Measurements from ENCODE around the gene RGS16.
"Not testable (repeated sequence)": the region's sequence is repeated elsewhere in the genome, so short reads cannot be mapped to it uniquely, and the experiment has no call there.

RGS16 gene, protein sequence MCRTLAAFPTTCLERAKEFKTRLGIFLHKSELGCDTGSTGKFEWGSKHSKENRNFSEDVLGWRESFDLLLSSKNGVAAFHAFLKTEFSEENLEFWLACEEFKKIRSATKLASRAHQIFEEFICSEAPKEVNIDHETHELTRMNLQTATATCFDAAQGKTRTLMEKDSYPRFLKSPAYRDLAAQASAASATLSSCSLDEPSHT

DNA sequence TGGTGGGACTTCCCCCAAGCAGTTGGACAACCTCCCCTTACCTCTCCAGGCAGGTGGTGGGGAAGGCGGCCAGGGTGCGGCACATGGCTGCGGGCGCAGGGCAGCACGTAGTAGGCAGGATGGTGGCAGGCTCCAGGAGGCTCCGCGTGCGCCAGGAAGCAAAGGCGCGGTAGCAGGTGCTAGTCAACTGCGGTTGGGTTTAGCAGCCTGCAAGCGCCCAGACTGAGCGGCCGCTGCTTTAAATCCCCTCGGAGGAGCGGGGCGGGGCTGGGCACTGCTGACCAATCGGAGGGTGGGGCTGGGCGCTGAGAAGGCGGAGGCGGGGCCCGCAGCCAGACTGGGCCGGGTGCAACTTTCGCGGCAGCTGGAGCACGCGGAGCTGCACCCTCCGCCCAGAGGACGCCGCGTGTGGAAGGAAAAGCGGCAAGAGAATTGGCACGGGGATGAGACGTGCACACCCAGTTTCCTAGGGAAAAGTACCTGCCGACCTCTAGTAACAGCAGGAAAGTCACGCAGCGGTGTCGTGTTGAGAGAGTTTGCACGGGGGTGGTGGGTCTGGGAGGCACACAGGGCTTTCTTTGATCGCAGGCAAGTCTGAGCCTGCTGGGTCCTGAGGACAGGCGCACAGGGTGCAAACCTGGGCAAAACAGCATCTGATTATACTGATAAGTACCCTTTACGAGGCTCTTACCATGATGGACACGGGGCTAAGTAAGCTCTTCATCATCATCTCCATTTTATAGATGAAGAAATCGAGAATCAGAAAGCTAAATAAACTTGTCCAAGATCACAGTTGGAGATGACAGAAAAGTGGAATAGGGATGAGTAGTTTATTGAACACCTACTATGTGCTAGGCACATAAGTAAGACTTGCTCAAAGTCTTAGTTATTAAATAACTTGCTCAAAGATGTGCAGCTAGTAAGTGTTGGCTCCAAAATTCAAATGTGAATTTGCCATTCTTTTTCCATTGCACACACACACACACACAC lies at the start of gene RGS16:
RGS16 (minus strand) TSS at position 215 of the 990 bp plus-strand sequence; CDS start at position 85, 130 bp downstream.
- DNase-seq (ENCODE audit: extremely low spot score, insufficient read length, low read depth) (peak; percentile 96), FAIRE-seq (peak; percentile 84)

DNA sequence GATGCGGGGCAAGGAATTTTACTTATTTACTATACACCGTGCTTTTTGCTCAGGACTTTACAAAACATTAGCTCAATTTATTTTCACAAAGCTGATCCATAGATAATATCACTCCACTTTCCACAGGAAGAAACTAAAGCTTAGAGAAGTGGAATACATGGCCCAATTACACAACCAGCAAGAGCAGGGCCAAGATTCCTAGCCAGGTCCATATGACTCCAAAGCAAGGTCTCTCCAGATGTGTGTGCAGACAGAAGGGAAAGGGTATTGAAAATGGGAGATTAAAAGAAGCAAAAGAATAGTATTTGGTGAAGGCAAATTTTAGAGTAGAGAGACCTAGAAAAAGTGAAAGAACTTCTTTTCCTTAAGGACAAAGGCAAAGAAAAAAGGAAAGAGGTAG lies 49.8 kb upstream of the RGS16 start:
- no peak for FAIRE-seq
- DNase-seq (ENCODE audit: extremely low spot score, insufficient read length, low read depth): no peak

DNA sequence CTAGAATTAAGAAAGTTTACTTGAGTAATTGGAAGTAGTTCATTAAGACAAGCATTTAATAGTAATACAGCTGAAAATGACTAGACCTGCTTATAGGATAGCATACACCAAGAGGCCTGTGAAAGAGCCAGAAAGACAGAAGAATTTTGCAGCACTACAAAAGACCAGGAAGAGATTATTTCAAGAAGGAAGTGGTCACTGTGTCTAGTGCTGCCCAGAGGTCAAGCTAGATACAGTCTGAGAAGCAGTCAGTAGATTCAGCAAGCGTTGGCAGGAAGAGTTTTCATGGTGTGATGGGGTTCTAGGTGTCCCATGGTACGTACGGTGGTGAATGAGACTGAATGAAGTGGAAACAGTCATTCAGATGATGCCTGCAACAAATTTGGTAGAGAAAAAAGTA lies 48.7 kb upstream of the RGS16 start:
- peak; percentile 64 for FAIRE-seq

DNA sequence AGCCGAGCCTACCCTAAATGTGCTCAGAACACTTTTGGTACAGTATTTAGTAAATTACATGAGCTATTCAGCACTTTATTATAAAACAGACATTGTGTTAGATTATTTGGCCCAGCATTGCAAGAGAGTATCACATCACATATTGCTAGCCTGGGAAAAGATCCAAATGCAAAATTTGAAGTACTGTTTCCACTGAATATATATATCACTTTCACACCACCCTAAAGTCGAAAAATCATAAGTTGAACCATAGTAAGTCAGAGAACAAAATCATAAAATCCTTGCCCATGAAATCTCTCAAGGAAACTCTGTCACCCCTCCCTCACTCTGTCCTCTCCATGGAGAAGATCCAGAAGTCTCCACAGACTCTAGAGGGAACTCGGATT lies 47.1 kb upstream of the RGS16 start:
- no peak for DNase-seq (ENCODE audit: extremely low spot score, insufficient read length, low read depth)
- FAIRE-seq: no peak

More for the DNA sequence above, 48.7 kb upstream of the RGS16 start:
- no peak for DNase-seq (ENCODE audit: extremely low spot score, insufficient read length, low read depth)

DNA sequence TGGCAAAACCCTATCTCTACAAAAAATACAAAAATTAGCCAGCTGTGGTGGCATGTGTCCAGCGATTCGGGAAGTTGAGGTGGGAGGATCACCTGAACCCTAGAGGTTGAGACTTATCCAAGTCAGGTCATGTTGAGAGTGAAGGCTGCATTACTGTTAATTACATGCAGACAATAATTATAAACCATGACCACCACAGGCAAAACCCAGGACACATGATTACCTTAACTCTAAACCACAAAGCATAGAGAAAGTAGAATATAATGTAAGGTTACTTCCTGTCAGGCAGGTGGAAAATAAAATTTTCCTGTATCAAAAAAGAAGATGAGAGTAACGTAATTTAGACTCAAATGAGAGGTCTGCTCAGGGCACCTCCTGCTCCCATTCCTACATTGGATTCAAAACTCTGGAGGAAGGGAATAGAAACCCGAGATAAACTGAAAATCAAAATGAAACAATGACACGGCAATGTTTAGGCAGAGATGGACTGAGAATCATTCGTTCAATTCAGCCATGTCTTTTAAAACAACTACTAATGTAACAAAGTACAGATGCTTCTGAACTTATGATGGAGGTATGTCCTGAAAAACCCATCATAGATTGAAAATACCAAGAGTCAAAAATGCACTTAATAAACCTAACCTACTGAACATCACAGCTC lies 46.6 kb upstream of the RGS16 start:
- no peak for FAIRE-seq
- no peak for DNase-seq (ENCODE audit: extremely low spot score, insufficient read length, low read depth)

DNA sequence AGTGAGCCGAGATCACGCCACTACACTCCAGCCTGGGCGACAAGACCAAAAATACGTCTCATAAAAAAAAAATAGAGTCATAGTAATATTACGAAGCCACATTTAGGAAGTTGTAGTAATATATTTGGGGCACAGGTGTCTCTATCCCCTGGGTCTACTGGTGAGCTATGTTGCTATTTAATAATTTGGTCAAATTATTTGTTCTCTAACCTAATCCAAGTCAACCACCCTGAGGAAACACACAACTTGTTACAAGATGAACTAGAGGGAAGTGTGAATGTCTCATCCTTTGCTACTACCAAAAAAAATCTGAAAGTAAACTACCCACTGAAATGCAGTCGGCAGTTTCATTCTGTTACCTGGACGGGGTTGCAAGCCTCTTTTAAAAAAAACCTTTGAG lies 44.9 kb upstream of the RGS16 start:
- DNase-seq (ENCODE audit: extremely low spot score, insufficient read length, low read depth) (no peak), FAIRE-seq (peak; percentile 81)

GRCh38 chr1:182646739-182647138 lies 42.5 kb upstream of the RGS16 start:
- FAIRE-seq (no peak), DNase-seq (ENCODE audit: extremely low spot score, insufficient read length, low read depth) (no peak)

DNA sequence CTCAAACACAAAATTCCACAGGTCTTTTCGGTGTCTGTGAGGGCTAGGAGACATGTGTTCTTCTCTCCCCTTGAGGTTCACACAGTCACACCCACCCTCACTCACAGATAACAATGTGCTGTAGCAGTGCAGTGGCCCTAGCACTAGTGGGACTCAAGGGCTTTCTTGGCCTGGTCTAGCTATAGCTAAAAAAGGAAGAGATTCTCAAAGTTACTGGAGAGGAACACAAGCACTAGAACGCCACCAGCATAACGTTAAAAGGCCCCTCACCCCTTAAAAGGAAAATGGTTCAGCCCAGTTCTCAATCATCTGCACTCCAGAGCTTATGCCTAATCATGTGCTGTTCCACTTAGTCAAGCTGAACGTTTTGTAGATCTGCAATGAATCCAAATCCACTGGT lies 40.7 kb upstream of the RGS16 start:
- FAIRE-seq: peak; percentile 58
- DNase-seq (ENCODE audit: extremely low spot score, insufficient read length, low read depth): no peak

GRCh38 chr1:182643699-182644098 lies 39.5 kb upstream of the RGS16 start:
- no peak for FAIRE-seq
- no peak for DNase-seq (ENCODE audit: extremely low spot score, insufficient read length, low read depth)

DNA sequence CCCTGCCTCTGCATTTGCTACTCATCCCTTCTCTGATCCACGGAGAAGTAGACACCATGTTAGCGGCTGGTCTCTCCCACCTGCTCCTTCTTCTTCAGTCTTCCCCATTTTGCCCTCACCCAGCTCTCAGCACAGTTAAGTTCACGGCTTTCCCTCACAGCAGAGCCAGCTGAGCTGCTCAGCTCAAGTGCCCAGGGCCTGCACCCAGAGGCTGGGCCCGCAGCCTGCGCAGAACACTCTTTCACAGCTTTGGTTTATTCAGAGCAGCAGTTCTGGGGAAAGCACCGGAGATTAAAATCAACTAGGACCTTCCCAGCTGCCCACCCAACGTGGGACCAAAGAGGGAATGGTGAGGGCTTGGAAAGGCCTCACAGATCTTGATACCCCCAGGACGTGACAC lies 38.3 kb upstream of the RGS16 start:
- FAIRE-seq (no peak), DNase-seq (ENCODE audit: extremely low spot score, insufficient read length, low read depth) (no peak)

DNA sequence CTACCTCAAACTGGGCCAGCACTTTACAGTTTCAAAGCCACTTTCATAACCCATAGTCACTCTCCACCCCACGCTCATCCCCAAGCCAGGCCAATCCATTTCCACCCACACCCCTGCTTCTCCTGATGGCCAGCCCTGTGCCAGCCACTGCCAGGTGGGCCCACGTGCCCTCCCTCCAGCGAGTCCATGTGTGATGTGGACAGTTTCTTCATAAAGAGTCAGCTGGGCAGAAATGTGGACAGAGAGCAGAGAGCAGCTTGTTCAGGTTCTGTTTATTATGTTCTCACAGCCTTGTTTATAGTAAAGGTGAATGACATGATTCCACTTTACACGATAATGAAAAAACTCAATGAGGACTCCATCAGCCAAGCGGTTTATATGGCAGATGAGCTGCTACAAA lies 37.4 kb upstream of the RGS16 start:
- FAIRE-seq: no peak
- DNase-seq (ENCODE audit: extremely low spot score, insufficient read length, low read depth): no peak

DNA sequence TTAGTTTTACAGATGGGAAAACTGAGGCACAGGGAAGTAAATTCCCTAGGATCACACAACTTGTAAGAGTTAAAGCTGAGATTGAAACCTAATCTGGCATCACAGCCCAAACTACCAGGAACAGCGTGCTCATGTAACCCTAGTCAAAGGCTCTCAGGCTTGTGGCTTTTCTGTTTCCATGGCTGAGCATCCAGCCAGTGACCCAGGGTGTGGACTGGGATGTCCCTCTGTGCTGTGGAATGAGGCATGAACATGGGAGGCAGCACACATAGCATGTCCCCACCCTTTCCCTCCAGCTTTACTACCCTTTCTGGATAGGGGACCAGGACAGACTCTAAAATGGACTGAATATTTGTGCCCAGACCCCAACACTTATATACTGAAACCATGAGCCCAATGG lies 35.1 kb upstream of the RGS16 start:
- no peak for DNase-seq (ENCODE audit: extremely low spot score, insufficient read length, low read depth)
- FAIRE-seq: no peak

GRCh38 chr1:182637769-182638168 lies 33.6 kb upstream of the RGS16 start:
- FAIRE-seq (no peak), DNase-seq (ENCODE audit: extremely low spot score, insufficient read length, low read depth) (no peak)

DNA sequence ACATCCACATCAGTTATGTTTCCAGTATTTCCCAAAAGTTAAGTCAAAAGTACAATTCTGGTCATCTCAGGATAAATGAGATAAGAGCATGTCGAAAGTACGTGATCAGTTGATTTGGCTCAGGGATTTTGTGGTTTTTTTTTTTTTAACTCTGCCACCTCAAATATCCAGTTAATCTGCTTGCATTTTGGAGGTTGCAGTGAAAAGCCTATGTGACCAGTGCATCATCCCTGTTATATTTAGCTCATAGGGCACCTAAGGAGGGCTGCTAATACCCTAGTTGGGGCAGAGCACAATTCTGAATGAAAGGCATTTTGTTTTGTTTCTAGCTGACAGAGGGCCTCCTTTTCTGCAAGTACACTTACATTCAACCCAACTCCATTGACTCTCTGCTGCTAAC lies 31.7 kb upstream of the RGS16 start:
- no peak for FAIRE-seq

DNA sequence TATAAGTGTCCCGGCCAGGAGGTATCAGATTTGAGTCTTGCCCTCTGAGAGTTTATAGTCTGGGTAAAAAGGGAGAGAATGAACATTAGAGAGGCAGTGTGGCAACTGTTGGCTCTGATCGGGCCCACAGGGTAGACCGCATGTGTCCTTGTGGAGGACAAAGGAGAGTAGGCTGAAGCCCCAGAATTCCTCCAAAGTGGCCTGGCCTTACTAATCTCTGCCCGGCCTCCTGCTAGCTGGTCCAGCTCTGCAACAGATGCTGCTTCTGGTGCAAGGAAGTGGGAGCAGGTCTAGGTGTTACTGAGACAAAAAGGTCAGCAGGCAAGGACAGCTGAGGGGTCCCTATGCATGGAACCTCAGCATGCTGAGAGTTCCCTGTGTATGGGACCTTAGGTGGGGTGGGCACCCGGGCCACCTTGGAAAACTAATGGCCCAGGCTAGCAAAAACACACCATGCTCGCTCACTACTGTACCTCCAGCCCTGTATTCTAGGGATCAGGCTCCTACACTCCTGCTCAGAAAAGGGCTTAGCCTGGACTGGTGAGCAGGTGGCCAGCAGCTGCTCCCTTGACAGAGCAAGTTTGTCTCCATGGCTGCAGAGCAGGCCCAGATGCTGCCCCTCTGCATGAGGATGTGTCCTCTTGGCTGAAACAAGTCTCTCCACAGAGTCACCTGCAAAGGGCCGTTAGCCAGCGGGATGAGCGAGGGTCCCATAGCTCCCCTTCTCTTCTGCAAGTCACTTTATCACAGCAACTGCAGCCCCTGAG lies 30.3 kb upstream of the RGS16 start:
- FAIRE-seq: no peak
- no peak for DNase-seq (ENCODE audit: extremely low spot score, insufficient read length, low read depth)

More for the DNA sequence above, 31.7 kb upstream of the RGS16 start:
- DNase-seq (ENCODE audit: extremely low spot score, insufficient read length, low read depth): no peak

GRCh38 chr1:182633657-182634281 lies 29.6 kb upstream of the RGS16 start:
- no peak for DNase-seq (ENCODE audit: extremely low spot score, insufficient read length, low read depth)
- FAIRE-seq: no peak

DNA sequence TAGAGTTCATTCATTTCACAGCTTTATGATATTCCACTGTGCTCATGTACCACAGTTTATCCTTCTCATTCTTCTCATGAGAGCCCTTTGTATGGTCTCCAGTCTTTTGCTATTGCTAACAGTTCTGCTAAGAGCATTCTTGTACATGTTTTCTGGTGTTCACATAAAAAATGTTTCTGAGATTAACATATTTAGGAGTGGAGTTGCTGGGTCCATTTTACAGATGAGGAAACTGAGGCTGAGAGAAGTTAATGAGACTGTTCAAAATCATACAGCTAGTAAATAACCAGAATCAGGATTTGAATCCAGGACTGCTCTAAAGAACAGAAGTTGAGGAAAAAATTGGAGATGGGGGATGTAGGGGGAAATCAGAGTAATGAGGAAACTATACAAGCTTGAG lies 28.8 kb upstream of the RGS16 start:
- FAIRE-seq: peak; percentile 18
- no peak for DNase-seq (ENCODE audit: extremely low spot score, insufficient read length, low read depth)

GRCh38 chr1:182632441-182632857 lies 28.3 kb upstream of the RGS16 start:
- DNase-seq (ENCODE audit: extremely low spot score, insufficient read length, low read depth): not testable (repeated sequence)
- peak; percentile 85 for FAIRE-seq

GRCh38 chr1:182631954-182632353 lies 27.8 kb upstream of the RGS16 start:
- FAIRE-seq (no peak), DNase-seq (ENCODE audit: extremely low spot score, insufficient read length, low read depth) (no peak)
